ENCODE results near the gene MAL. TPM values are rescaled to one million over a fixed set of nuclear protein-coding genes. Genes with fewer than 3 reads are reported as not detected.

Gene MAL
- total RNA-seq, 2 experiments from 2014 or later, result 63.5 to 63.6 TPM

DNA sequence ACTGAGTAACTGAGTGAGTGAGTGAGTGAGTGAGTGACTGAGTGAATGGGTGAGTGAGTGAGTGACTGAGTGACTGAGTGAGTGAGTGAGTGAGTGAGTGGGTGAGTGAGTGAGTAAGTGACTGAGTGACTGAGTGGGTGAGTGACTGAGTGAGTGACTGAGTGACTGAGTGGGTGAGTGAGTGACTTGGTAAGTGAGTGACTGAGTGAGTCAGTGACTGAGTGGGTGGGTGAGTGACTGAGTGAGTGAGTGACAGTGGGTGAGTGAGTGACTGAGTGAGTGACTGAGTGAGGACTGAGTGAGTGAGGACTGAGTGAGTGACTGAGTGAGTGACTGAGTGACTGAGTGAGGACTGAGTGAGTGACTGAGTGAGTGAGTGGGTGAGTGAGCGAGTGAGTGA, 13.9 kb downstream of the MAL start:
- intact Hi-C loops (cut with micrococcal nuclease), result loop anchor here (2.0 kb wide), 1 partner anchor 13 kb away; no protein-coding TSS in a partner anchor
- peak; percentile 65 for DNase-seq
- Mint-ChIP-seq H3K4me1 (ENCODE audit: low read depth) (peaks cover 95% of the 10 kb centered on the region), H3K27me3 (no peaks in the 10 kb centered on the region), H3K36me3 (peaks cover 18% of the 10 kb centered on the region), H3K4me3 (no peak overlapping the region), H3K9me3 (peaks cover 26% of the 10 kb centered on the region), H3K27ac (peak overlapping the region; percentile 78)
- ChIA-PET CTCF (interaction anchor here (1.5 to 7.0 kb wide), 4 partner anchors 9 to 36 kb away, joined by 3 to 49 read pairs (median 15); no protein-coding TSS in a partner anchor), POLR2A (no interaction called here)

GRCh38 chr2:95039978-95040377, 14.5 kb downstream of the MAL start:
- peaks cover 93% of the 10 kb centered on the region for H3K4me1 Mint-ChIP-seq (ENCODE audit: low read depth)
- peak overlapping the region; percentile 87 for H3K27ac Mint-ChIP-seq
- CTCF ChIA-PET, result interaction anchor here (1.3 to 7.0 kb wide), 5 partner anchors 9 to 76 kb away, joined by 3 to 49 read pairs (median 6); no protein-coding TSS in a partner anchor
- POLR2A ChIA-PET, result interaction anchor here (1.2 kb wide), 1 partner anchor 8 kb away, joined by 3 read pairs; no protein-coding TSS in a partner anchor
- peaks cover 18% of the 10 kb centered on the region for H3K36me3 Mint-ChIP-seq
- intact Hi-C loops (cut with micrococcal nuclease), result loop anchor here (2.0 kb wide), 2 partner anchors 13 to 35 kb away; no protein-coding TSS in a partner anchor
- no peaks in the 10 kb centered on the region for H3K27me3 Mint-ChIP-seq
- H3K4me3 Mint-ChIP-seq, result no peak overlapping the region
- no peak for DNase-seq
- H3K9me3 Mint-ChIP-seq, result peaks cover 26% of the 10 kb centered on the region

- peaks cover 18% of the 10 kb centered on the region for H3K36me3 Mint-ChIP-seq
- peaks cover 89% of the 10 kb centered on the region for H3K4me1 Mint-ChIP-seq (ENCODE audit: low read depth)
Observed at GRCh38 chr2:95040426-95040825, 14.9 kb downstream of the MAL start.

DNA sequence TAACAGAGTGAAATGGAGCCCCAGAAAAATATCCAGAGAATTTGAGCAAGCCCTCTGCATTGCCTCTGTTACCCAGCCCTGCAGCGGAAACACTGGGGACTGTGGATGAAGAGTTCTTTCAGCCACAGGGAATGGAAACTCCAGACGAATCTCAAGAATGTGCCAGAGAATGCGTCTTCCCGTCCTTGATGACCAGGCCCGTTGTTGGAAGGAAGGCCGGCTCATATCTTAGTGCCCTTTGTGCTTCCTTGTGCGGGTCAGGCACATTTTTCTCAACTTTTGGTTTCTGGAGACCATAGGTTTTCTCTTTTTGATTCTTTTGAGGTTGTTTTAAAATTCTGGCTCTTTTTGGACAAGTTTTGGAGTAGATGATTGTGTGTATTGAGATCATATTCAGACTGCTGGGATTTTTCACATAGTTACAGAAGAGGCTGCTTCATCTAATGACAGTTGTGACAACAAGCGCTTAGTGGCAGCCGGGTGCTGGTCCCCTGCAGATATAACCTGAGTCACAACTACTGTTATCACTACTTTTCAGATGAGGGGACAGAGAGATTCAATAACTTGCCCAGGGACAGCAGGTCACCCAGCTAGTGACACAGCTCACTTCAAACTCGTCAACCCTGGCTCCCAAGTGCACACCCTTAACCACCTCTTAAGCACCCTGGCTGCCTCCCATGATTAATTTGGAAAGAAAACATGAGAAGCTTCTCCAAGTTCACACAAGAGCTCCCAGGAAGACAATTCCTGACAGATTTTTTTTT, 15.7 kb downstream of the MAL start:
- DNase-seq, result peak; percentile 68
- H3K27ac Mint-ChIP-seq, result peak overlapping the region; percentile 87
- peaks cover 26% of the 10 kb centered on the region for H3K9me3 Mint-ChIP-seq
- ChIA-PET CTCF (interaction anchor here (0.9 to 7.0 kb wide), 11 partner anchors 7 to 84 kb away, joined by 3 to 49 read pairs (median 3); no protein-coding TSS in a partner anchor), POLR2A (interaction anchor here (0.7 to 1.2 kb wide), 8 partner anchors 10 to 226 kb away, joined by 3 to 6 read pairs (median 4); partner anchors contain the start of gene MAL)
- no peaks in the 10 kb centered on the region for H3K27me3 Mint-ChIP-seq
- H3K4me1 Mint-ChIP-seq (ENCODE audit: low read depth), result peaks cover 85% of the 10 kb centered on the region
- intact Hi-C loops (cut with micrococcal nuclease), result loop anchor here (1.0 to 2.0 kb wide), 2 partner anchors 15 to 34 kb away; no protein-coding TSS in a partner anchor
- H3K36me3 Mint-ChIP-seq, result peaks cover 18% of the 10 kb centered on the region
- H3K4me3 Mint-ChIP-seq, result no peak overlapping the region

More at GRCh38 chr2:95040426-95040825, 14.9 kb downstream of the MAL start:
- DNase-seq, result no peak
- no peak overlapping the region for H3K4me3 Mint-ChIP-seq
- H3K9me3 Mint-ChIP-seq, result peaks cover 26% of the 10 kb centered on the region
- H3K27ac Mint-ChIP-seq, result peak overlapping the region; percentile 87
- intact Hi-C loops (cut with micrococcal nuclease), result loop anchor here (2.0 kb wide), 1 partner anchor 34 kb away; no protein-coding TSS in a partner anchor
- POLR2A ChIA-PET, result interaction anchor here (1.2 kb wide), 1 partner anchor 9 kb away, joined by 3 read pairs; no protein-coding TSS in a partner anchor
- no peaks in the 10 kb centered on the region for H3K27me3 Mint-ChIP-seq
- CTCF ChIA-PET, result interaction anchor here (1.3 to 7.0 kb wide), 5 partner anchors 8 to 75 kb away, joined by 3 to 49 read pairs (median 6); no protein-coding TSS in a partner anchor

GRCh38 chr2:95041824-95042442, 16.4 kb downstream of the MAL start:
- CTCF ChIA-PET, result interaction anchor here (0.9 to 7.0 kb wide), 9 partner anchors 9 to 85 kb away, joined by 3 to 49 read pairs (median 4); no protein-coding TSS in a partner anchor
- DNase-seq, result peak; percentile 65
- H3K9me3 Mint-ChIP-seq, result peaks cover 19% of the 10 kb centered on the region
- intact Hi-C loops (cut with micrococcal nuclease), result loop anchor here (1.0 to 2.0 kb wide), 2 partner anchors 16 to 33 kb away; no protein-coding TSS in a partner anchor
- H3K4me3 Mint-ChIP-seq, result peak overlapping the region; percentile 43
- peaks cover 85% of the 10 kb centered on the region for H3K4me1 Mint-ChIP-seq (ENCODE audit: low read depth)
- POLR2A ChIA-PET, result interaction anchor here (0.7 to 1.1 kb wide), 7 partner anchors 10 to 225 kb away, joined by 3 to 6 read pairs (median 4); partner anchors contain the start of gene MAL
- peaks cover 12% of the 10 kb centered on the region for H3K36me3 Mint-ChIP-seq
- no peaks in the 10 kb centered on the region for H3K27me3 Mint-ChIP-seq
- H3K27ac Mint-ChIP-seq, result peak overlapping the region; percentile 87

DNA sequence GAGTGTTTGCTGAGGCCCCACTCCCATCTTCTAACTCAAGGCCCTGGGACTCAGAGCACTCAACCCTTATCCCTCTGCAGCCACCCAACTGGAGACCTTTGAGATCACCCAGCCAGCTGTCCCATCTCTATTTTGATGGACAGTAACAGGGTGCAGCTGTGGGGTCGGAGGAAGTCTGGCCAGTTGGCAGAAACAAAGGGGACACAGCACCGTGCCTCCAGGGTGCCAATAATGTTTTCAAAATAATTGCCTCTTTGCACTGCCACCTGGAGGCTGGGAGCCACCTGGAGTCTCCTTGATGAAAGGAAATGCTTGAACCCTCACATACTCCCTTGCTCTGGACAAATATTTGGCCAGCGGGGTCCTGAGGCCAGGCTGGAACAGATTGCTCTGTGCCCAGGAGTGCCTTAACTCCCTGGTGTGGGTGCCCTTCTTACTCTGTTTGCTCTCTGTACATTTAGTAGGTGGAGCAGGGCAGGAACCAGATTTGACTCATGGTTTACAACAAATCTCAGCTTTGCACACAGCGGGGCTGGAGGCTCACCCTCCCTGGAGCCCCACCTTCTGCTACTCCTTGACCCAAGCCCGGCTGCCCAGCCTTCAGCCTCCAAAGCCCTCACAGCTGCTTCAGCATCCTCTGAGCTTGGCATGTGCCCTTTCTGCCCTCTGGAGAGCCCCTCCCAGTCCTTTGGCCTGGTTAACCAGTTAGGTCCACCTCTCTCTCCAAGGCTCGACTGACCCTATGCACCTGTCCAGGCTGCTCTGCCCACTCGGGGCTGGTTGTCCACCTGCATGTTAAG, 17.2 kb downstream of the MAL start:
- POLR2A ChIA-PET, result interaction anchor here (0.8 to 1.7 kb wide), 5 partner anchors 17 to 73 kb away, joined by 3 to 8 read pairs (median 3); partner anchors contain the start of gene MAL
- CTCF ChIA-PET, result interaction anchor here (0.7 to 7.0 kb wide), 11 partner anchors 8 to 86 kb away, joined by 3 to 49 read pairs (median 4); no protein-coding TSS in a partner anchor
- DNase-seq, result no peak
- H3K9me3 Mint-ChIP-seq, result peaks cover 12% of the 10 kb centered on the region
- H3K27me3 Mint-ChIP-seq, result no peaks in the 10 kb centered on the region
- peaks cover 8% of the 10 kb centered on the region for H3K36me3 Mint-ChIP-seq
- H3K27ac Mint-ChIP-seq, result peak overlapping the region; percentile 59
- intact Hi-C loops (cut with micrococcal nuclease), result no loop called here
- H3K4me3 Mint-ChIP-seq, result no peak overlapping the region
- H3K4me1 Mint-ChIP-seq (ENCODE audit: low read depth), result peaks cover 80% of the 10 kb centered on the region

- POLR2A ChIA-PET, result interaction anchor here (0.8 to 1.7 kb wide), 4 partner anchors 18 to 72 kb away, joined by 3 to 8 read pairs (median 3); partner anchors contain the start of gene MAL
- peak overlapping the region; percentile 59 for H3K27ac Mint-ChIP-seq
- intact Hi-C loops (cut with micrococcal nuclease), result no loop called here
- peak; percentile 79 for DNase-seq
- H3K27me3 Mint-ChIP-seq, result no peaks in the 10 kb centered on the region
- CTCF ChIA-PET, result interaction anchor here (0.7 to 7.0 kb wide), 7 partner anchors 10 to 79 kb away, joined by 3 to 49 read pairs (median 8); no protein-coding TSS in a partner anchor
- peaks cover 4% of the 10 kb centered on the region for H3K36me3 Mint-ChIP-seq
- no peak overlapping the region for H3K4me3 Mint-ChIP-seq
- H3K9me3 Mint-ChIP-seq, result peaks cover 4% of the 10 kb centered on the region
- H3K4me1 Mint-ChIP-seq (ENCODE audit: low read depth), result peaks cover 72% of the 10 kb centered on the region
Observed at GRCh38 chr2:95043300-95044093, 18.0 kb downstream of the MAL start.

- ChIA-PET POLR2A (interaction anchor here (1.7 kb wide), 1 partner anchor 19 kb away, joined by 8 read pairs; the partner anchor contains the start of gene MAL), CTCF (interaction anchor here (1.3 to 7.0 kb wide), 3 partner anchors 21 to 88 kb away, joined by 5 to 49 read pairs (median 6); no protein-coding TSS in a partner anchor)
- Mint-ChIP-seq H3K9me3 (no peaks in the 10 kb centered on the region), H3K4me1 (ENCODE audit: low read depth) (peaks cover 63% of the 10 kb centered on the region), H3K27ac (no peak overlapping the region), H3K4me3 (no peak overlapping the region), H3K27me3 (no peaks in the 10 kb centered on the region), H3K36me3 (peaks cover 4% of the 10 kb centered on the region)
- intact Hi-C loops (cut with micrococcal nuclease), result no loop called here
- DNase-seq, result no peak
Observed at GRCh38 chr2:95044601-95045000, 19.1 kb downstream of the MAL start.

GRCh38 chr2:95046371-95047112, 21.0 kb downstream of the MAL start:
- ChIA-PET CTCF (no interaction called here), POLR2A (no interaction called here)
- H3K9me3 Mint-ChIP-seq, result no peaks in the 10 kb centered on the region
- no peak overlapping the region for H3K27ac Mint-ChIP-seq
- intact Hi-C loops (cut with micrococcal nuclease), result no loop called here
- DNase-seq, result no peak
- no peaks in the 10 kb centered on the region for H3K27me3 Mint-ChIP-seq
- no peak overlapping the region for H3K4me3 Mint-ChIP-seq
- peaks cover 7% of the 10 kb centered on the region for H3K36me3 Mint-ChIP-seq
- peaks cover 65% of the 10 kb centered on the region for H3K4me1 Mint-ChIP-seq (ENCODE audit: low read depth)

All from activated CD4-positive, alpha-beta memory T cell treated with anti-CD3 and anti-CD28 coated beads for 36 hours (primary cell).